Ecto neural progenitor cell (in vitro differentiated cells): ENCODE data around the gene CCP110.

Experiments
- DNase-seq: peaks from one replicate; pipeline ENCODE4 v3.0.0-alpha.2; 2018; ENCODE audit warnings: low spot score

Gene CCP110

GRCh38 chr16:19601083-19601976 lies 77.6 kb downstream of the CCP110 start:
- DNase-seq, result no peak
